Measurements from ENCODE around the gene VPS35.

DNA sequence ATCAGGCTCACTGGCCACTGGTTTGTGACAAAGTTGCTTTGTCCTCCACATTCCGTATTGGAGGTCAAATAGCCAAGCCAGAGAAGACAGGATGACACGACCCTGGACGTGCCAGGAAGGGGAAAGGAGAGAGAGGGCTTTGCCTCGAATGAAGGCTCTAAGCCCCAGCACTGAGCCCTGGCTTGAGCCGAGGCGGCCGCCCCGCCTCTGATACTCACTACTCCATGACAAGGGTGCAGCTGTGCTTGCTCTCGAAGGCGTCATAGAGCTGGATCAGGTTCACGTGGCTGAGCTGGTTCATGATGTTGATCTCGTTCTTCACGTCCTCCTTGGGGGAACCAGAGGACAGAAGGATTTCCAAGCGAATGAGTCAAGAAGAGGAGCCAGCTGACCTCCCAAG lies 39.8 kb upstream of the VPS35 start:
- TF ChIP-seq, protein P1, sequence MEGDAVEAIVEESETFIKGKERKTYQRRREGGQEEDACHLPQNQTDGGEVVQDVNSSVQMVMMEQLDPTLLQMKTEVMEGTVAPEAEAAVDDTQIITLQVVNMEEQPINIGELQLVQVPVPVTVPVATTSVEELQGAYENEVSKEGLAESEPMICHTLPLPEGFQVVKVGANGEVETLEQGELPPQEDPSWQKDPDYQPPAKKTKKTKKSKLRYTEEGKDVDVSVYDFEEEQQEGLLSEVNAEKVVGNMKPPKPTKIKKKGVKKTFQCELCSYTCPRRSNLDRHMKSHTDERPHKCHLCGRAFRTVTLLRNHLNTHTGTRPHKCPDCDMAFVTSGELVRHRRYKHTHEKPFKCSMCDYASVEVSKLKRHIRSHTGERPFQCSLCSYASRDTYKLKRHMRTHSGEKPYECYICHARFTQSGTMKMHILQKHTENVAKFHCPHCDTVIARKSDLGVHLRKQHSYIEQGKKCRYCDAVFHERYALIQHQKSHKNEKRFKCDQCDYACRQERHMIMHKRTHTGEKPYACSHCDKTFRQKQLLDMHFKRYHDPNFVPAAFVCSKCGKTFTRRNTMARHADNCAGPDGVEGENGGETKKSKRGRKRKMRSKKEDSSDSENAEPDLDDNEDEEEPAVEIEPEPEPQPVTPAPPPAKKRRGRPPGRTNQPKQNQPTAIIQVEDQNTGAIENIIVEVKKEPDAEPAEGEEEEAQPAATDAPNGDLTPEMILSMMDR (IDR thresholded peaks at IDR 0.05): no peak
- TF ChIP-seq, protein P2, sequence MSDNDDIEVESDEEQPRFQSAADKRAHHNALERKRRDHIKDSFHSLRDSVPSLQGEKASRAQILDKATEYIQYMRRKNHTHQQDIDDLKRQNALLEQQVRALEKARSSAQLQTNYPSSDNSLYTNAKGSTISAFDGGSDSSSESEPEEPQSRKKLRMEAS (CRISPR knock-in tag; IDR thresholded peaks at IDR 0.05): no peak
- TF ChIP-seq ZNF423 (CRISPR knock-in tag; IDR thresholded peaks at IDR 0.05): no peak
- TF ChIP-seq CREB1 (CRISPR knock-in tag; IDR thresholded peaks at IDR 0.05): no peak

All from WTC11 (cell line).